GM21515 (cell line): ENCODE data around the gene DSCAM.

Source experiments
- ATAC-seq: cut with Tn5 transposase; IDR thresholded peaks from one replicate; pipeline ENCODE4 v1.9.1; 2021; ENCODE audit not compliant: unreplicated experiment

DSCAM gene

DNA sequence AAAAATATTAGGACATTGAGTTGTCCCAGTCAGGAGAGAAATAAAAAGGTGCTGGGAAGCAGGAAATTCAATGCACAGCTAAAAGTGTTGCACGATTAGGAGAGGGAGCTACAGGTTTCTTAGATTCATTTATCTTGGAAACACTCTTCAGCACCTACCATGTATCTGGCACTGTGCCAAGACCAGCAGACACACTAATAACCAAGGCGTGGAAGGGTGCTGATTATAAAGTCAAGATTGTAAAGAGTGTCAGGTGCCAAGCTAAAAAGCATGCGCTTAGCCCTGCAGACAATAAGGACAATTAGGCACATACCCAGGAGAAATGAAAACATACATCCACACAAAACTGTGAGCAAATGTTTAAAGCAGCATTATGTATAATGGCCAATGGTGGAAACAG lies 129.9 kb downstream of the DSCAM start:
- ATAC-seq: no peak

DNA sequence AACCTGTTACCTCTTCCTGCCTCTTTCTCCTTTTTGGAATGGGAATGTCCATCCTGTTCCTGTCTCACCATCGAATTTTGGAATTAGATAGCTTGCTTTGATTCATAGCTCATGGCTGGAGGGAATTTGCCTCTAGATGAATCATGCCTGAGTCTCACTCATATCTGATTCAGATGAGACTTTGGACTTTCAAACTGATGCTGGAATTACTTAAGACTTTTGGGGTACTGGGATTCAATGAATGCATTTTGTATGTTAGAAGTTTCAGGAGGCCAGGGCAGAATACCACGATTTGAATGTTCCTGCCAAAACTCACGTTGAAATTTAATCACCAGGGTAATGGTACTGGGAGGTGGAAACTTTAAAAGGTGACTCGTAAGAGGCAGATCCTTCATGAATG lies 132.4 kb downstream of the DSCAM start:
- no peak for ATAC-seq

DNA sequence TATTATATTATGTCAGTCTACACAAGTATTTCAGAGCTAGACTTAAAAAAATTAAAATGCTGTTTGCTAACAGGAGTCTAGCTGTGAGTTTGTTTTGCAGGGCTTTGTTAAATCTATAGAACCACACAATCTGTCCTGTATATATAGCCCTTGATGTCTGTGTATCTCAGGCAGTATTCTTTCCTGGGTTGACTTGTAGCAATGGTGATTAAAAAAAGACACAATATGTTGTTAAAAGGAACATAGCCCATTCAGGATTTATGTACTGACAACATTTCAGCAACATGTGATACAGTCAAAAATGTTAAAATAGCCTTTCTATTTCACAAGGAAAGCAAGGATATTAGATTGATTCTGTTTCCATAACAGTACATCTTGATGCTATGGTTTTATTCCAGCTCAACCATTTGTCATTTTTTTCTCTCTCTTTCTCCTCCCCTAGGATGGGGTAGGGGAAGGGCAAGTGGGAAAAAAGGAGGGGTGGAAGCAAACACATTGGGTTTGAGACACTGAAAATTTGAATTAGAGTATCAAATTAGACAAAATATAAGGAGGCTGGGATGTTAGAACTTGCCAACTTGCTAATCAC lies 139.2 kb downstream of the DSCAM start:
- ATAC-seq: no peak

DNA sequence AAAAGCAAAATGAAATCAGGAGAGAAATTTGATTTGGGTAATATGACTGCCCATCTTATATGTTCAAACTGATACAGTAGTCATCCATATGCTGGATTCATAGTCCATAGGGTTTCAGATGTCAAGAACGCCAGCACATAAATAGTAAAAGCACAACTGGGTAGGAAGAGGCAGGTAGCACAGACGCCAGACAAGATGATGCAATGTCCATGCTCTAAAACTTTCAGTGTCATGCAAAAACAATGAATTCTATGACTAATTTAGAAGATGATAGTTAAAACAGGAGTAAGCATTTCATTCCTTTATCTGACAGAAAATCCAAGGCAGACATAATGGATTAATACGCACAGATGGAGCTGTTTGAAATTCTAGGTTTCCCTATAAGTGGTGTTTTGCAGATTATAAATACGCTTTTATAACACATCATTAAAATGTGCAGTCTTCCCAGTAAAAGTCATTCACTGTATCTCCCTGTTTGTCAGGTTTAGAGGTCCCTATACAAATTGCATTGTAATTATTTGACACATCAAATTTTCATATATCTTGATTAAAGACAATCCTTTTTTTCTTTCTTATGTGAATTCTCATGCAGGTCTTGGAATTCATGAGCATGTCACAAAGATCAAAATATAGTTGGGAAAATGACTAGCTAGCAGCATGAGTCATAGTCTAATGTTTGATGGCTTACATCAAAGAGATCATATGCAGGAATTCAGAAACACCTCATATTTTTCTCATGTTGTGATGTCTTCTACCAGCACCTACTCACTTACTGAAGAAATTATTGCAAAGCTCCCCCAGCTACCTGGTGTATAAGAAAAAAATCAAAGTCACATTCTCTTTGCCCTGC lies 139.9 kb downstream of the DSCAM start:
- ATAC-seq: no peak

DNA sequence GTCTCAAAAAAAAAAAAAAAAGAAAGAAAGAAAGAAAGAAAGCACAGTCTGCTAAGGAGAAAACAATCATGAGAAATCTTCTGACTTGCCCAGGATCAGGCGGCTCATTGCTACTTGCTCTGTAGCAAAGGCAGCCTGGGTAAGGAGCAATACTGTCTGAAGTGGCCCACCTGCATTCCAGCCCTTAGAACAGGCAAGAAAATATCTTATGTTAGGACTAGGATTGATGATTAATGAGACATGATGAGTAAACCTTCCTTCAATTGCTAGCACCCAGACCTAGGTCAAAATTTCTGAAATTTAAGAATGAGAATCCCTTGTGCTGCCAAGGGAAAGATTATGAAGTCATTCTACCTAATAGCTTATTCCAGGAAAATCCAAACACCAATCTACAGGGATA lies 140.8 kb downstream of the DSCAM start:
- ATAC-seq: no peak

DNA sequence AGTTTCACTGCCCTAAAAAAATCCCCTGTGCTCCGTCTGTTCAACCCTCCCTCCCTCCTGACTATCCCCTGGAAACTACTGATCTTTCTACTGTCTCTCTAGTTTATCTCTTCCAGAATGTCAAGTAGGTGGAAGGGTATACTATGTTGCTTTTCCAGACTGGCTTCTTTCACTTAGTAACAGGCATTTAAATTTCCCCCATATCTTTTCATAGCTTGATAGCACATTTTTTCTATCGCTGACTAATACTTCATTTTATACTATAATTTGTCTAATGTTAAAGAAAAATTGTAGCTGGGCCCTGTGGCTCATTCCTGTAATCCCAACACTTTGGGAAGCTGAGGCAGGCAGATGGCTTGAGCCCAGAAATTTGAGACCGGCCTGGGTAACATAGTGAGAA lies 142.8 kb downstream of the DSCAM start:
- no peak for ATAC-seq

DNA sequence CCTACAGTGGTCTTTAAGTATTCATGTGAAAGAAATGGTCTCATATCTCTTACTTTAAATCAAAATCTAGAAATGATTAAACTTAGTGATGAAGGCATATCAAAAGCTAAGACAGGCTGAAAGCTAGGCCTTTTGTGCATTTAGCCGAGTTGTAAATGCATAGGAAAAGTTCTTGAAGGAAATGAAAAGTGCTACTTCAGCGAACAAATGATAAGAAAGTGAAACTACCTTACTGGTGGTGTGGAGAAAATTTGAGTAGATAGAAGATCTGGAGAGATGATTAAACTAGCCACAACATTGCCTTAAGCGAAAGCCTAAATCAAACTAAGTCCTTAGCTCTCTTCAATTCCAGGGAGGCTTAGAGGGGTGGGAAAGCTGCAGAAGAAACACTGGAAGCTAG lies 147.6 kb downstream of the DSCAM start:
- no peak for ATAC-seq

DNA sequence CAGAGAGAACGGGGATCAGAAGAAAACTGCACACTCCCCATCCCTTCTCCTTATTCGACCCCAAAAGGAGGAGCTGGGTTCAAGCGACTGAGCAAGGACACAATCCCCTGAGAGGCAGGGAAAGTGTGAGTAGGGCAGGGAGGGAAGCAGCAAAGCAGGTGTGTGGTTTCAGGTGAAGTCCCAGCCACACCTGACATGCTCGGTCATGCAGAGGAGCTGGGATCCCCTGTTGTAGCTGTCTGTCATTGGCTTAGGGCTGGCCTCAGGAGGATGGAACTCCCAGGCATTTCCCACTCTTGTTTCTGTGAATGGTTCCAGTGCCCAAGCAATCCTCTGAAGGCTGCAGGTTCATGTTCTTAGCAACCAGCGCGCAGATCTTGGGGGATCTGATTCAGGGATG lies 150.7 kb downstream of the DSCAM start:
- ATAC-seq: no peak

DNA sequence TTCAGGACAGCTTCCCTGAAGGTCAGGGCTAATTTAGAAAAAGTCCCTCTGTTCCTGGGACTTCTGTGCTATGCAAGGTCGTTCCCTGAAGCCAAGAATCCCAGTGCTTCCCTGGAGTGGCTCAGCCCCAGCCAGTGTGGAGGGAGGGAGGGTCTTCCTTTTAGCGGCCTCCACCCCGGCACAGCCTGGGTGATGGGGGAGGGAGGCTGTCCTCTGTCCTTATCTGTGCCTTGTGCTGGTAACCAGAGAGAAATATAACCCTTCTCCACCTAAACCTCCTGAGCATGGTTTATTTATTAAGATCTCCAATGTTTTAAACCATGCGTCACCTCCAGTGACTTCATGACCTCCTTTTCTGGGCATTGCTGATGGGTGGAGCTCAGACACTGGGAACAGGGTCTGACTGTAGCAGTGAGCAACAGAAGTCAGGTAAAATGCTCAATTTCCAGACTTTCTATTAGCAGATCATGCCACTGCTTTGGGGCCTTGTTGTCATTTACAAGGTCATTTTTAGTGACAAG lies 157.1 kb downstream of the DSCAM start:
- ATAC-seq: no peak

DNA sequence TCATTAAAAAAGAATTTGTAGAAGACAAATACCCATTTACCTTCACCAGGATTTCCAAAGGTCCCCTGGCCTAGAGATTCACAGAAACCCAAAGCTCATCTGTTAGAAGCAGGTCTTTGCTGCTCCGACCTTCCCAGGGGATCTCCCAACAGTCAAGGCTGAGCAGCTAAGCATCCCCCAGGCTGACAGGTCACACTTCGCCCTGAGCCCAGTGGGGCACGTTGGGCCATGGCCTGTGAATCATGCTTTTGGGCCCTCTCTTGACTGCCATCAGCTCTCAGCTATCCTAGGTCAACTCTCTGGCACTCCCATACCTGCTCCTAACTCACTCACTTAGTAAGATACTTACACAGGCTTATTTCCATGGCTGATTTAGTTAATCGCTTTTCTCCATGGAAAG lies 157.7 kb downstream of the DSCAM start:
- ATAC-seq: no peak

DNA sequence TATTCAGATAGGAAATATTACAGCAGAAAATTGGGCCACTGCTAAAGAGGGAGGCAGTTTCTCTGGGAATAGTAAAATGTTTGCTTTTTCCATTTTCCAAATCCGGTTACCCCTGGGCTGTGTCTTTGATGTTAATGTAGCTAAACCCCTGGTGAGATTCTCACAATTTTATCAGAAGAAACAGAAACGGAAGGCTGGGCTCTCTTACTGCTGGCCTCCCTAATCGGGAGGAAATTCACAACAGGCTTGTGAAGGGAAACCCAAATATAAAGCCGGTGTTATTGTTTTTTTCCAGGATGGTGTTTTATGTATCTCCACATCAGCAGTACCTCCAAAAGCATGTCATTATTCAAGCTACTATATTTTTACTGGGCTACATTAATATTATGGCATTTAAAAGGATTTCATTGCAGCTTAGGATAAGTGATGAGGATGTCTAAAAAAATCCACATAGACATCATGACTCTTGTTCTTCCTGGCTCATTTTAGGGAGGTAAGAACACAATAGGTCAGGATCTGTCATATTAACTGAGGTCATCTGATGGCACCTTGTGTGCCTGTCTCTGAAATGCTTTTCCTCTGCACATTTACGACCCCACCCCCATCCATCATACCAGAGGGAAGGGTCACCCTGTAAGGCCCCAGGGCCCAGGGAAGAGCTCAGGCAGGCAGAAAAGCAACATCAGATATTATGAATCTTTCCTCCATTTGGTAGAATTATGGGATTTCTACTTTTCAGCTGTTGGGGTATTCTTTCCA lies 158.7 kb downstream of the DSCAM start:
- ATAC-seq: no peak

DNA sequence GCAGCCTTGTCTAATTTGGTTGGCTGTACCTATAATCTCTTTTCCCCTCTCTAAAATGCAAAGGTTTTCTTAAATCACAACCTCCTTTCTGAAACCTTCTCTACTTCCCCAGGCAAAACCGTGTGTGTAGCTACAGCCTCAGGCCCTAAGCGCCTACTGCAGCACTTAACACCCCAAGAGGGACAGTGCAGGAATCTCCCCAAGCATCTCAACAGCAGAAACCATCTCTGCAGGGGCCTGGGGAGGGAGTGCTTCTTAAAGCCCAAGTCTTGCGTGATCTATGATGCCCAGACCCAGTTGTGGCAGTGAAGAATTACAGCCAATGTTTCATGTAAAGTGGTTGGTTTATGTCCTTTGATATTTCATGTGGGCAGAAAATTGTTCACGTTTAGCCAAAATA lies 159.3 kb downstream of the DSCAM start:
- no peak for ATAC-seq

DNA sequence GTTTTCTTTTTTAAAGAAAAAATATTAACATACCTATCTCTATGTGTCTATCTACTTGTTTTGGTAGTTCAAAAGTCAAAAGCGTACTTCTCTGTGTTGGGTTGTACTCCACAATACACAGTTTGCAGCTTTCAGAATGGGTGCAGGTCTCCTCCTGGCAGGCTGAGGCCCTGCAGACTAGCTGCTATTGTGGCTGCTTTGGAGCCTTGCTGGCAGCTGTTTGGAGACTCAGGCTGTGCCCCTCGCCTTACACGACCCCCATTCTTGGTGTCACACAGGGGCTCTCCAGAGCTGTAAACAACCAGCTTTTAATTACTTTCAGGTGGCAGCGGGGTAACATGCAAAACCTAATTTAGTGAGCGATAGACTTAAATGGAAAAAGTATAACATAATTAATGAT lies 160.4 kb downstream of the DSCAM start:
- ATAC-seq: no peak

DNA sequence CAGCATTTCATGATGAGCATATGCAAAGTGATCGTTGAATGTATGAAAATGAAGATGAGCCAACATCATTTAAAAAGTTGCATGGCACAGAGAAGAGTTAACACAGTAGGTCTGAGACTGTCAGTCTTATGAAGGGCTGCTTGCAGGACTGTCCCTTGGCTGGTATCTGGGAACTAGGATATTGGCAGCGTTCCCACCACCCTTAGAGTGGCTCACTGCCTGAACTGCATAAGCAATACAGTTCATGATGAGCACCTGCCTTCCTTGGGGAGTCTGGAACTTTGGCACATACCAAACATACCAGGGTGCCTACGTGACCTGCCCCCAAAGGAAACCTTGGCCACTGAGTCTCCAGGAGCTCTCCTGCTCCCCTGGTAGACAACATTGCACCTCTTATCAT lies 161.8 kb downstream of the DSCAM start:
- no peak for ATAC-seq

DNA sequence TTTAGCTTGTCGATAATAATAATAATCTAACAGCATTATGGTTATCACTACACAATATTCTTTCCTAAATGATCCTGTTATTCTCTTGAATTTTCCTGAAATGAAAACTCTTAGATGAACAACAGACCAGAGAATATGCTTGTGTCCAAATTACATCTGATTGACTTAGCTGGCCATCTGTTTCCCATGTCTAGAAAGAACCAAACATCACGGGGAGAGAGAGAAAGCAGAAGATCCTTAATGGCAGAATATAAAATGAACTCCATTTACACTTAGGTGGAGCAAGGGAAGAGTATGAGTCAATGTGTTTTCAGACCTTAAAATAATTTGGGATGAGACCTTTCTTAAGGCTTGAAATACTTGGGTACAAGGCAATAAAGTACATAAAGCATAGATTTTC lies 162.2 kb downstream of the DSCAM start:
- ATAC-seq: no peak

DNA sequence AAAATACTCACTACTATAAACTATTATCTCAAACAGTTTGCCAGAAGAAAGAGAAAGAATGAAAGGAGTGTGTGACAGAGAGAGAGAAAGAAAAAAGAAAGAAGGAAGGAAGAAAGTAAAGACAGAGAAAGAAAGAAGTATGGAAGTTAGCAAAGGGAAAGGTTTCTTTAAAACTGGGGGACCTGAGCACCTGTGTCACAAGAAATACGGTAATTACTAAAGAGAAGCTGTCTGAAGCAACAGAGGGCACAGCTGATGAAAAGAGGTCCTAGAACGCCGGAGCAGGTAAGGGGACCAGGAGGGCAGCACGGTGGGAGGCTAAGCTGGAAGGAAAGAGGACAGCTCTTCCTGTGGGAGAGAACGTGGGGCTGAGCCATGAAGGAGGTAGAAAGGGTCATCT lies 163.6 kb downstream of the DSCAM start:
- no peak for ATAC-seq

DNA sequence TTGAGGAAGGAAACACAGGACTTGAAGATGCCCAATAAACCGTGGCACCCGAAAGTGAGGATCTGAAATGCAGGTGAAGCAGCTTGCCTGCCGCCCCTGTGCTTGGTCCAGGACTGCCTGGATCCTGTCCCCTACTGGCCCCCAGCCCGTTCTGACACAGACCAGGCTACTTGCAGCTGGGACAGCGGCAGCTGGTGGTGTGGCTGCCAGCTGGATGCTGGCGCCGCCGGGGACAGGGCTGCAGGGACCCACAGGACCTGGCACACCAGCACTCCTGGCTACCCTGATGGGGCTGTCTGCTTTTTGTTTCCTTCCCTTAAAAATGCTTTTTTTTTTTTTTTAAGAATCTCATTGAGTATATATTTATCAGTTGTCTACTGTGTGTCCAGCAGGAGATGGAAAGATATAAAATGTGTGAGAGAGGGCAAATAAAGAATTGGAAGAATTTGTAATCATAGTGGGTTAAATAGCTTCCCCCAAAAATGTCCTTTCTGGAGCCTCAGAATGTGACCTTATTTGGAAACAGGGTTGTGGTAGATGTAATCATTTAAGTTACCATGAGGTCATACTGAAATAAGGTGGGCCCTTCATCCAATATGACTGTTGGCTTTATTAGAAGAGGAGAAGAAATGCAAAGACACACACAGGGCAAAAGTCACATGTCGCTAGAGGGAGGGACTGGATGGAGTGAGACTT lies 165.6 kb downstream of the DSCAM start:
- no peak for ATAC-seq

DNA sequence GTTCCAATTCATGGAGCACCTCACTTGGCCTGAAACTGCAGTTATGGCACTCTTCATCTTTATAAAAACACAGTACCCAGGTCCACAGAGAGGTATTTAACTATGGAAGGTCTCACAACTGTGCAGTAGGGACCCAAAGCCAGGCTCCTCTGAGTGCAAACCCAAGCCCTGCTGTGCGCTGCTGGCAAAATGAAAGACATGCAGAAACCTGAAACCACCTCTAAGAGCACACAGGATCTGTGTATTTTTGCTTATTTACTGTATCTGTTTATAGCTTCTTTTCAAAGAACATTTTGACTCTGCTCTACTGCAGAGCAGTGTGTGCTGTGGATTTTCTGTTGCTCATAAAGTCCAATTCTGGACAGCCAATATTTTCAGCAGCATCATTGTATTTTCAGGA lies 166.6 kb downstream of the DSCAM start:
- no peak for ATAC-seq

DNA sequence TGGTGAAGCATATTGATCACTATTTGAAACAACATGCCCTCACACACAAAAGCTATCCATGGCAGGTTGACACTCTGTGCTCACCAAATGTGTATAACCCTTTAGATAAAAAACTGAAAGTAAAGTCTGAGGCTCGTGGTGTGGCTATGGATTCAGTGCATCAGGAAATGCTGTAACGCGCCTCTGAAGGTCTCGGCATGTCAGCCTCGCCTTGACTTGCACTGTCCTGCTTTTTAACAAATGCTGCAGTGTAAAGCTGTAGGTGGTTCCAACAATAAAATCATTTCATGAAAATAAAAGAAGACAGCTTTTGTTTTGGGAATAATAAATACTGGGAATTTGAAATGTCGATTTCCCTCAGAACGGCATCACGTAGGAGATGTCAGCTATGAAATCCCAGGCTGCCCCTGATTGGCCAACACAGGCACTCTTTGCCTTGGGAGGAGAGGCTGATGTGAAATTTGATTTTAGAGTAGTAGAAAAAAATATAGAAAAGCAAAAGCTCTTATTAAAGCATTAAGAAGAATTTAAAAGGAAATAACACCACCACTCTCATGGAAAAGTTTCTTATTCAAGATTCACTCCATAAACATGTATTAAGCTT lies 168.2 kb downstream of the DSCAM start:
- ATAC-seq: no peak

DNA sequence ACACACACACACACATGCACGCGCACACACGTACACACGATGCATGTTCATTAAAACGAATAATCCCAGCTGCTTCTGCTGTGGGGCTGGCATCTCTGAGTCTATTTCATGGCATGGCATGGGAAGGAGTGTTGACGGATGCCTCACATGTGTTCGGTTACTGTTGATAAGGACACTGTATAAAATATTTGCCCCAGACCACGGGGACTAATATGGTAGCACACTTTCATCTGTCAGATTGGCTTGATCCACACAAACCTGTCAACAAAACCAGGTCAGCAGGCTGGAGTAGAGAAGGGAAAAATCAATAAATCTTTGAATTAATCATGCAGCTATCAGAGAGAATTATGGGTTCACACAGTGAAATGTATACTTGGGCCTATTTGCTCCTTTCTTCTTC lies 171.9 kb downstream of the DSCAM start:
- no peak for ATAC-seq

DNA sequence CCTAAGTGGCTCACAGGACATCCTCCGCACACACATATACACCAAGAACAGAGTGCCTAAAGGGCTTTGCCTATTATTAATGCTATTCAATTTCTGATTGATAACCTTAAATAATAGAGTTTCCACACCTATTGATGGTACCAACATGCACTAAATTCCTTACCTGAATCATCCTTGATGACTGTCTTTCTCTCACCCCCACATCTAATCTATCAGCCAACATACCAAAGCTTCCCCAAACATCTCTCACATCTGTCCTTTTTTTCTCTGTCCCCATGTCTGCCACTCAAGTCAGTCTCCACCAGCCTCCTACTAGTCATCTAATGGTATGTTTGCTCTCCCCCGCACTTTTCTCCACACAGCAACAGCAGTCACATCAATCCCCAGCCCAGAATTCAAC lies 174.4 kb downstream of the DSCAM start:
- no peak for ATAC-seq
